K562 (cell line): ENCODE results near the gene DHODH.

ENCODE experiments used
- COPS2 ChIP-seq: fragments of 450-650 bp; conservative IDR thresholded peaks from 2 replicates; pipeline ENCODE4 v1.6.1; 2016; ENCODE audit warnings: mild to moderate bottlenecking, moderate library complexity
- MAFK ChIP-seq: IDR thresholded peaks from 2 replicates; pipeline ENCODE4 v1.6.1; 2011; ENCODE audit warnings: low read length, improper control_type of control experiment
- PHF20 ChIP-seq: fragments of 450-650 bp; IDR thresholded peaks from 2 replicates; pipeline ENCODE4 v1.6.1; 2018; ENCODE audit not compliant: partially characterized antibody
- ZBED1 ChIP-seq: IDR thresholded peaks from 2 replicates; pipeline ENCODE4 v1.6.1; 2014
- ZNF217 ChIP-seq: sonication (generic); formaldehyde crosslinking; IDR thresholded peaks from 2 replicates; pipeline ENCODE4 v1.8.0; 2022; ENCODE audit warnings: mild to moderate bottlenecking, missing genetic modification reagents
- ZNF253 ChIP-seq: fragments of 250-450 bp; sonication (Bioruptor Pico); conservative IDR thresholded peaks from 2 replicates; pipeline ENCODE4 v1.6.1; 2021; ENCODE audit warnings: mild to moderate bottlenecking
- ZNF785 ChIP-seq: fragments of 250-450 bp; sonication (Bioruptor Pico); IDR thresholded peaks from 2 replicates; pipeline ENCODE4 v1.4.0; 2020; ENCODE audit warnings: mild to moderate bottlenecking
- TF ChIP-seq, protein P1 (sequence below): sonication (generic); formaldehyde crosslinking; IDR thresholded peaks from 2 replicates; pipeline ENCODE4 v1.8.1; 2023; ENCODE audit warnings: missing genetic modification reagents, mild to moderate bottlenecking, borderline replicate concordance
- TF ChIP-seq, protein P2 (sequence below): sonication (generic); formaldehyde crosslinking; IDR thresholded peaks from 2 replicates; pipeline ENCODE4 v1.9.0; 2022; ENCODE audit warnings: mild to moderate bottlenecking, missing genetic modification reagents

DNA sequence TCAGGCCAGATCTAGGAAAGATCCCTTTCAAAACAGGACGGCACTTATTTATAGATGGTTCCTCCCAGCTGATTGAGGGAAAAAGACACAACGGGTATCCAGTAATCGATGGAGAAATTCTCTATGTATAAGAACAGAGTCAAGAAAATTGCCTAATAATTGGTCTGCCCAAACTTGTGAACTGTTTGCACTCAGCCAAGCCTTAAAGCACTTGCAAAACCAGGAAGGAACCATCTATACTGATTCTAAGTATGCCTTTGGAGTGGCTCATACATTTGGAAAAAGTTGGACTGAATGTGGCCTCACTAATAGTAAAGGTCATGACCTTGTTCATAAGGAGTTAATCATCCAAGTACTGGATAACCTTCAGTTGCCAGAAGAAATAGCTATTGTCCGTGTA is 60.4 kb downstream of the DHODH start:
- TF ChIP-seq MAFK (no peak), ZNF785 (CRISPR knock-in tag) (no peak), COPS2 (no peak), ZNF253 (CRISPR knock-in tag) (no peak), ZBED1 (no peak), ZNF217 (CRISPR knock-in tag) (no peak), PHF20 (no peak)
- TF ChIP-seq, protein P1, sequence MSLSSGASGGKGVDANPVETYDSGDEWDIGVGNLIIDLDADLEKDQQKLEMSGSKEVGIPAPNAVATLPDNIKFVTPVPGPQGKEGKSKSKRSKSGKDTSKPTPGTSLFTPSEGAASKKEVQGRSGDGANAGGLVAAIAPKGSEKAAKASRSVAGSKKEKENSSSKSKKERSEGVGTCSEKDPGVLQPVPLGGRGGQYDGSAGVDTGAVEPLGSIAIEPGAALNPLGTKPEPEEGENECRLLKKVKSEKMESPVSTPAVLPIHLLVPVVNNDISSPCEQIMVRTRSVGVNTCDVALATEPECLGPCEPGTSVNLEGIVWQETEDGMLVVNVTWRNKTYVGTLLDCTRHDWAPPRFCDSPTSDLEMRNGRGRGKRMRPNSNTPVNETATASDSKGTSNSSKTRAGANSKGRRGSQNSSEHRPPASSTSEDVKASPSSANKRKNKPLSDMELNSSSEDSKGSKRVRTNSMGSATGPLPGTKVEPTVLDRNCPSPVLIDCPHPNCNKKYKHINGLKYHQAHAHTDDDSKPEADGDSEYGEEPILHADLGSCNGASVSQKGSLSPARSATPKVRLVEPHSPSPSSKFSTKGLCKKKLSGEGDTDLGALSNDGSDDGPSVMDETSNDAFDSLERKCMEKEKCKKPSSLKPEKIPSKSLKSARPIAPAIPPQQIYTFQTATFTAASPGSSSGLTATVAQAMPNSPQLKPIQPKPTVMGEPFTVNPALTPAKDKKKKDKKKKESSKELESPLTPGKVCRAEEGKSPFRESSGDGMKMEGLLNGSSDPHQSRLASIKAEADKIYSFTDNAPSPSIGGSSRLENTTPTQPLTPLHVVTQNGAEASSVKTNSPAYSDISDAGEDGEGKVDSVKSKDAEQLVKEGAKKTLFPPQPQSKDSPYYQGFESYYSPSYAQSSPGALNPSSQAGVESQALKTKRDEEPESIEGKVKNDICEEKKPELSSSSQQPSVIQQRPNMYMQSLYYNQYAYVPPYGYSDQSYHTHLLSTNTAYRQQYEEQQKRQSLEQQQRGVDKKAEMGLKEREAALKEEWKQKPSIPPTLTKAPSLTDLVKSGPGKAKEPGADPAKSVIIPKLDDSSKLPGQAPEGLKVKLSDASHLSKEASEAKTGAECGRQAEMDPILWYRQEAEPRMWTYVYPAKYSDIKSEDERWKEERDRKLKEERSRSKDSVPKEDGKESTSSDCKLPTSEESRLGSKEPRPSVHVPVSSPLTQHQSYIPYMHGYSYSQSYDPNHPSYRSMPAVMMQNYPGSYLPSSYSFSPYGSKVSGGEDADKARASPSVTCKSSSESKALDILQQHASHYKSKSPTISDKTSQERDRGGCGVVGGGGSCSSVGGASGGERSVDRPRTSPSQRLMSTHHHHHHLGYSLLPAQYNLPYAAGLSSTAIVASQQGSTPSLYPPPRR: no peak
- TF ChIP-seq, protein P2, sequence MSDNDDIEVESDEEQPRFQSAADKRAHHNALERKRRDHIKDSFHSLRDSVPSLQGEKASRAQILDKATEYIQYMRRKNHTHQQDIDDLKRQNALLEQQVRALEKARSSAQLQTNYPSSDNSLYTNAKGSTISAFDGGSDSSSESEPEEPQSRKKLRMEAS (CRISPR knock-in tag): no peak
